HepG2 (cell line): Measurements from ENCODE around the gene SPSB1. TPM values are rescaled to one million over a fixed set of nuclear protein-coding genes. Genes with fewer than 3 reads are reported as not detected.

Experiments used
- DNMT1 ChIP-seq: sonication (generic); formaldehyde crosslinking; IDR thresholded peaks from 2 replicates; pipeline ENCODE4 v1.5.1; 2020; ENCODE audit warnings: mild to moderate bottlenecking, missing genetic modification reagents
- DNMT3B ChIP-seq: conservative IDR thresholded peaks from 2 replicates; pipeline ENCODE4 v1.6.1; 2016; ENCODE audit warnings: missing biosample characterization, control low read depth
- ELF1 ChIP-seq: sonication (generic); formaldehyde crosslinking; IDR thresholded peaks from 2 replicates; pipeline ENCODE4 v1.4.0; 2020; ENCODE audit warnings: missing genetic modification reagents
- GZF1 ChIP-seq: sonication (generic); formaldehyde crosslinking; IDR thresholded peaks from 2 replicates; pipeline ENCODE4 v1.5.1; 2020; ENCODE audit warnings: mild to moderate bottlenecking, missing genetic modification reagents
- HDAC2 ChIP-seq: sonication (generic); formaldehyde crosslinking; IDR thresholded peaks from 2 replicates; pipeline ENCODE4 v1.4.0; 2020; ENCODE audit warnings: missing genetic modification reagents
- KDM3A ChIP-seq: IDR thresholded peaks from 2 replicates; pipeline ENCODE4 v1.6.1; 2018; ENCODE audit warnings: low read depth, missing compliant biosample characterization
- KLF11 ChIP-seq: IDR thresholded peaks from 2 replicates; pipeline ENCODE4 v1.6.1; 2016; ENCODE audit warnings: missing compliant biosample characterization
- MTA1 ChIP-seq: sonication (generic); formaldehyde crosslinking; IDR thresholded peaks from 2 replicates; pipeline ENCODE4 v1.4.0; 2020; ENCODE audit warnings: missing genetic modification reagents, mild to moderate bottlenecking, borderline replicate concordance
- MYC ChIP-seq: sonication (generic); formaldehyde crosslinking; IDR thresholded peaks from 2 replicates; pipeline ENCODE4 v1.9.0; 2021; ENCODE audit warnings: missing genetic modification reagents, borderline replicate concordance
- NR0B2 ChIP-seq: sonication (generic); formaldehyde crosslinking; IDR thresholded peaks from 2 replicates; pipeline ENCODE4 v1.4.0; 2020; ENCODE audit warnings: mild to moderate bottlenecking, missing genetic modification reagents
- PATZ1 ChIP-seq: sonication (generic); formaldehyde crosslinking; IDR thresholded peaks from 2 replicates; pipeline ENCODE4 v1.4.0; 2020; ENCODE audit warnings: missing genetic modification reagents
- POLR2A ChIP-seq, 2 experiments: IDR thresholded peaks; 2 replicates each; pipeline ENCODE4 v1.6.1; 2011; ENCODE audit warnings: low read depth in 2 of 2, low read length in 2 of 2, mild to moderate bottlenecking in 1 of 2, moderate library complexity in 1 of 2; ENCODE audit not compliant: insufficient read depth in 1 of 2
- SPEN ChIP-seq: sonication (generic); formaldehyde crosslinking; IDR thresholded peaks from 2 replicates; pipeline ENCODE4 v1.5.1; 2020; ENCODE audit warnings: low read depth, mild to moderate bottlenecking, missing genetic modification reagents
- SYNCRIP ChIP-seq: fragments of 200-400 bp; formaldehyde crosslinking; IDR thresholded peaks from 2 replicates; pipeline ENCODE4 v1.6.1; 2018; ENCODE audit warnings: mild to moderate bottlenecking, low read depth, low read length; ENCODE audit not compliant: insufficient read depth
- THAP9 ChIP-seq: sonication (generic); formaldehyde crosslinking; IDR thresholded peaks from 2 replicates; pipeline ENCODE4; 2020; ENCODE audit warnings: missing genetic modification reagents, mild to moderate bottlenecking, borderline replicate concordance
- XRCC5 ChIP-seq: fragments of 200-400 bp; formaldehyde crosslinking; optimal IDR thresholded peaks from 2 replicates; pipeline ENCODE3; 2017; ENCODE audit warnings: mild to moderate bottlenecking, low read length
- ZBTB38 ChIP-seq: sonication (generic); formaldehyde crosslinking; IDR thresholded peaks from 2 replicates; pipeline ENCODE4 v1.5.1; 2020; ENCODE audit warnings: mild to moderate bottlenecking, missing genetic modification reagents
- ZNF224 ChIP-seq: sonication (generic); formaldehyde crosslinking; IDR thresholded peaks from 2 replicates; pipeline ENCODE4 v1.5.0; 2020; ENCODE audit warnings: mild to moderate bottlenecking, missing genetic modification reagents
- ZNF317 ChIP-seq: sonication (generic); formaldehyde crosslinking; IDR thresholded peaks from 2 replicates; pipeline ENCODE4 v1.5.0; 2020; ENCODE audit warnings: mild to moderate bottlenecking, missing genetic modification reagents
- ZNF382 ChIP-seq: sonication (generic); formaldehyde crosslinking; IDR thresholded peaks from 2 replicates; pipeline ENCODE4 v1.5.0; 2020; ENCODE audit warnings: missing genetic modification reagents, mild to moderate bottlenecking, borderline replicate concordance
- ZNF383 ChIP-seq: sonication (generic); formaldehyde crosslinking; IDR thresholded peaks from 2 replicates; pipeline ENCODE4 v1.4.0; 2020; ENCODE audit warnings: missing genetic modification reagents, mild to moderate bottlenecking, borderline replicate concordance
- ZNF446 ChIP-seq: sonication (generic); formaldehyde crosslinking; IDR thresholded peaks from 2 replicates; pipeline ENCODE4 v1.5.0; 2020; ENCODE audit warnings: mild to moderate bottlenecking, missing genetic modification reagents
- ZNF556 ChIP-seq: sonication (generic); formaldehyde crosslinking; IDR thresholded peaks from 2 replicates; pipeline ENCODE4 v1.4.0; 2020; ENCODE audit warnings: mild to moderate bottlenecking, missing genetic modification reagents, borderline replicate concordance
- ZNF746 ChIP-seq: sonication (generic); formaldehyde crosslinking; IDR thresholded peaks from 2 replicates; pipeline ENCODE4 v1.8.0; 2022; ENCODE audit warnings: mild to moderate bottlenecking, missing genetic modification reagents
- ZNF772 ChIP-seq: sonication (generic); formaldehyde crosslinking; IDR thresholded peaks from 2 replicates; pipeline ENCODE4 v1.5.0; 2020; ENCODE audit warnings: mild to moderate bottlenecking, missing genetic modification reagents
- polyA plus RNA-seq, 8 experiments: library from polyadenylated mRNA; depleted of rRNA in 3 of 8; stranded (reverse) in 7 of 8; unstranded in 1 of 8; fragments of >200 nt; fragmentation: Illumina TruSeq in 4 of 8; extraction: Trizol in 4 of 8; gene quantifications; 2 replicates each; pipeline versions ENCODE4 v1.2.1 to v1.2.3, GENCODE V29; 2011 to 2016; ENCODE audit warnings: low read depth in 4 of 8, missing spikeins in 1 of 8, mixed read lengths in 1 of 8; ENCODE audit not compliant: insufficient read depth in 1 of 8
- total RNA-seq, 5 experiments: library from RNA; depleted of rRNA; stranded (reverse); fragments of >200 nt; fragmentation: Illumina TruSeq; extraction: Trizol; gene quantifications; 2 replicates each; pipeline ENCODE4 v1.2.3, GENCODE V29; 2016; ENCODE audit warnings: low read depth in 1 of 5
- TF ChIP-seq, protein P1 (sequence below): sonication (generic); formaldehyde crosslinking; IDR thresholded peaks from 2 replicates; pipeline ENCODE4 v1.5.0; 2020; ENCODE audit warnings: mild to moderate bottlenecking, low read depth, missing genetic modification reagents, borderline replicate concordance

Gene SPSB1
- total and polyA plus RNA-seq, 2 of the 13 experiments (the other 11 are each of a cell fraction or from before 2014, with no cell fraction given) = 5.0 to 8.0 TPM

DNA sequence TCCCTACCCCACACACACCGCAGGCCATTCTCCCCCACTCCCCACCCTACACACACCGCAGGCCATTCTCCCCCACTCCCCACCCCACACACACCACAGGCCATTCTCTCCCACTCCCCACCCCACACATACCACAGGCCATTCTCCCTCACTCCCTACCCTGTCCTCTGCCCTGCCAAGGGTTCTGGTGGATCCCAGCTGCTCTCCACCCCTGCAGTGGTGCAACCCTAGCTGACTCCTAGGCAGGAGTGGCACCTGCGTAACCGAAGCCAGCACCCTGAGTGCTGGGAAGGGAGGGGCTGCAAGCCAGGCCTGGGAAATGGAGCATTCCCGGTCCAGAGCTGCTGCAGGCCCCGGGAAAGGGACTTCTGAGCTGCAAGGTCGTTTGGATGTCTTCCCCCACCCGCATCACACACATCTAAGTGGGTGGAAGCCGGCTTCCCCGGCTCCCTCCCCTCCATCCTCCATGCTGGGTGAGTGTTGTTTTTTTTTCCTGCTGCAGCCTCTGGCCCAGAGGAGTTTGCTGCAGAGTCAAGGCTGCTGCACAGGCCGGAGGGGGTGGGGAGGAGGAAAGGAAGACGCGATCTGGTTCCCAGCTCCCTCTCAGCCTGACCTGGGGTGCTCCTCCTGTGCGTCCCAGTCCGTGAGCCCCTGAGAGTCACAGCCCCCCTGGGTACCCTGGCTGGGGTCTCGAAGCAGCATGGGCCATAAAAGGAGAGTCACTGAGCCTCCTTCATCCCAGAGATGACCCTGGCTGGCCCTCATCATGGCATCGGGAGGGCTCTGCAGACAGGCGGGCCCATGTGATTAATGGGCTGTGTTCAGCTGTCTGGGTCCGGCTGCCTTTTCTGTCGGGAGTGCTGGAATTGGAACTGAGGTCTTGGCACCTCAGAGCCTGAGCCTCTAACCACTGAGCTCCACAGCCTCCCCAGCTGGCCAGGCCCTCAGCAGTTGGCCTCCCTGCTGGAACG, 42.0 kb upstream of the SPSB1 start (continued):
- TF ChIP-seq THAP9 = no peak
- no peak for TF ChIP-seq DNMT1 (CRISPR knock-in tag)
- TF ChIP-seq ELF1 (CRISPR knock-in tag) = no peak
- TF ChIP-seq MTA1 (CRISPR knock-in tag) = peak; percentile 58; the same call in 1 of the 2 replicates
- no peak for TF ChIP-seq ZNF556 (CRISPR knock-in tag)
- 0 out of 2 replicates have a peak, but pooled peaks have one; percentile 4 for TF ChIP-seq PATZ1 (CRISPR knock-in tag)
- no peak for TF ChIP-seq ZNF317 (CRISPR knock-in tag)
- no peak for TF ChIP-seq XRCC5
- no peak for TF ChIP-seq HDAC2 (CRISPR knock-in tag)
- no peak for TF ChIP-seq ZNF383 (CRISPR knock-in tag)
- 0 out of 2 replicates have a peak, but pooled peaks have one; percentile 35 for TF ChIP-seq ZNF446 (CRISPR knock-in tag)
- no peak for TF ChIP-seq KDM3A (CRISPR knock-in tag)
- peak; percentile 45 for TF ChIP-seq MYC (CRISPR knock-in tag)
- TF ChIP-seq ZNF224 = no peak
- no peak for TF ChIP-seq ZNF772 (CRISPR knock-in tag)
- no peak for TF ChIP-seq ZBTB38 (CRISPR knock-in tag)
- TF ChIP-seq, protein P1, sequence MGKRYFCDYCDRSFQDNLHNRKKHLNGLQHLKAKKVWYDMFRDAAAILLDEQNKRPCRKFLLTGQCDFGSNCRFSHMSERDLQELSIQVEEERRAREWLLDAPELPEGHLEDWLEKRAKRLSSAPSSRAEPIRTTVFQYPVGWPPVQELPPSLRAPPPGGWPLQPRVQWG = no peak
- TF ChIP-seq GZF1 (CRISPR knock-in tag) = no peak
- no peak for TF ChIP-seq DNMT3B
- no peak for TF ChIP-seq POLR2A (IDR thresholded peaks at IDR 0.05; ENCODE audit: insufficient read depth in 1 of 2, low read depth in 2 of 2, low read length in 2 of 2)
- TF ChIP-seq NR0B2 = no peak
- no peak for TF ChIP-seq SYNCRIP
- TF ChIP-seq ZNF746 (CRISPR knock-in tag) = no peak
- TF ChIP-seq KLF11 (CRISPR knock-in tag) = no peak
- no peak; the same call in 1 of the 2 replicates for TF ChIP-seq SPEN (CRISPR knock-in tag)
- TF ChIP-seq ZNF382 (CRISPR knock-in tag) = no peak
